NCI-H2227 (cell line): ENCODE data around the gene RGPD3.
"Not testable (repeated sequence)": the region's sequence is repeated elsewhere in the genome, so short reads cannot be mapped to it uniquely, and the experiment has no call there.

Experiments used
- DNase-seq: peaks from one replicate; lab custom pipeline; 2025; ENCODE audit not compliant: unreplicated experiment; lab: John Stamatoyannopoulos, UW

Gene RGPD3

DNA sequence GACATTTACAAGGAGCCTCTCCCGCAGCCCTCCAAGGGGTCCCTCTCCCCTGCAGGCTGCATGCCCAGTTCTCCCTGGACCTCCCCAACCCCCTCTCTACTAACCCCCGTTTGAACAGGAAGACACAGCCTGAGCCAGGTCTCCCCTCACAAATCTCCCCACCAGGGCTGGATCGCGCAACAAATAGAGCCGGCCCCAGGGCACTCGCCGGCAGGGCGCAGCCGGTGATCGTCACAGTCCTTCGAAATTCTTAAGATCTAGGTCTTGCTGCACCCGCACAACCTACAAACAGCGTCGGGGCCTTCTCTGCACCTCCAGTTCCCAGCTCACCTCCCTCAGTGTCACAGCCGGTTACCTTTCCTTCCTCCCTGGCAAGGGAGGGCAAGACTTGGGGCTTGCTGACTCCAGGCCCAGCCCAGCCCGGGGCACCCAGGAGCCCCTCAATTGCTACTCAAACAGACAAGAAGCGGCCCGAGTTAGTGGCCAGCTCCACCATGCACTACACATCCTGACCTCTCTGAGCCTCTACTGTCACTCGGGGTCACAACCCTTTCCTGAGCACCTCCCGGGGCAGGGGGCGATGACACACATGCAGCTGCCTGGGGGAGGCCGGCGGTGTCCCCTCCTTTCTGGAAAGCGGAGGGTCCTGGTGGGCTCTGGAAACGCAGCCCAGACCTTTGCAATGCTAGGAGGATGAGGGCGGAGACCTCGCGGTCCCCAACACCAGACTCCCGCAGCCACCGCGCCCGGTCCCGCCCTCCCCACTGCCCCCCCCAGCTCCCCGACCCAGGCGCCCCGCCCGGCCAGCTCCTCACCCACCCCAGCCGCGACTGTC, 18.6 kb upstream of the RGPD3 start, which contains the start of gene CD8B2:
CD8B2 (plus strand) TSS at position 814 of the 835 bp plus-strand sequence. CDS start 63 bp downstream, outside the sequence.
- DNase-seq, result not testable (repeated sequence)

DNA sequence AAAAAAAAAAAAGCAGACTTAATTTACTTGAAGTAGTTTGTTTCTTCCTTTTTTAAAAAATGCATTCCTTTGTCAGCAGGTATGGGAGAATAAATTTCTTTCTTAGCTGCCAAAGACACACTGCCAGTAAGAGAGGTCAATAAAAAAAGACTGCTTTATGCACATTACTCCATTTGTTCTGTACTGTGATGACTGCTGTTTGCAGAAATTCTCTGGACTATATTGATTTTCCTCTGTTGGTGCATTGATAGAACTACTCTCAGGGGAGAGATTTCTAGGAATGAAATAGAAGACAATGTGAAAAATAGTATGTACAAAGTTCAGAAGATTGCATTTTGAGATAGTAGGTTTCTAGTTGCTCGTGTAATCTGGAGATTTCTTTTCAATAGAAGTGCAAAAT, 11.3 kb upstream of the RGPD3 start:
- not testable (repeated sequence) for DNase-seq

DNA sequence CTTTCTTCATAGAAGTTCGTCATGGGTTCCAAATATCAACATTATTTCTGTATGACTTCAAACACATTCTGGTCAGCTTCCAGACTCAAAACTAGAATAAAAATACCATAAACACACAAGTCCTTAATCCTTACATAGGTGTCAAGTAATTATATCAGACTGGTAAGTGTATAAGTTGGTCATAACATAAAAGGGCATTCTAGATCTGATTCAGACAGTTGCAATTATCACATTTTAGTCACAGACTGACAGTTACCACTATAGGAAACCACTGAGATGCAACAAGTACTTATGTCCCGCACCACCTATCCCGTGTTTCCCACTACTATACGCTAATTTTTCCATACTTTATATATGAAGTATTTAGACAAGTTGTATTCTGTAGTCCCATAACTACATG, 9.4 kb upstream of the RGPD3 start:
- DNase-seq, result not testable (repeated sequence)

DNA sequence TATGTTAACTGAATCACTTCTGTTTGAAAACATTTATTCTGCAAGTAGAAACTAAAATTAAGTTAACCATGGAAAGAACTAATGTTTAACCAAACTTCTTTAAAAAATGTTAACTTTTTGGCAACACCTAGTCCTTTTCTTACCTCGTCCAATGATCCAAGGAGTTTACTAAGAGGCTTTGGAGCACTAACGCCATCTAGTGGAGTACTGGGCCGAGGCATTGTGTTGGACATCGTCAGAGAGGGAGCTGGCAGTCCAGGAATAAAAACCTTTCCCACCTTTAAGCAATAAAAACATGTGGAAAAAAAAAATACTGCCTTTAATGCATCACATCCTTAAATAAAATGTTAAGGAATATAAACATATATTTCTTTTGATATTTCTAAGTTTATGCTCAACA, 2.4 kb upstream of the RGPD3 start:
- not testable (repeated sequence) for DNase-seq

DNA sequence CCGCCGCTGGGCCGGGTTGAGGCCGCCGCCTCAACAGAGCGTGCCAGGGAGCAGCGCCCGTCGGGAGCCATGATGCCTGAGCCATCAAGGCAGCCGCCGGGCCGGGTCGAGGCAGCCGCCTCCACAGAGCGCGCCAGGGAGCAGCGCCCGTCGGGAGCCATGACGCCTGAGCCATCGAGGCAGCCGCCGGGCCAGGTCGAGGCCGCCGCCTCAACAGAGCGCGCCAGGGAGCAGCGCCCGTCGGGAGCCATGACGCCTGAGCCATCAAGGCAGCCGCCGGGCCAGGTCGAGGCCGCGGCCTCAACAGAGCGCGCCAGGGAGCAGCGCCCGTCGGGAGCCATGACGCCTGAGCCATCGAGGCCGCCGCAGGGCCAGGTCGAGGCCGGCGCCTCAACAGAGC, 697 bp downstream of the RGPD3 start:
- not testable (repeated sequence) for DNase-seq

DNA sequence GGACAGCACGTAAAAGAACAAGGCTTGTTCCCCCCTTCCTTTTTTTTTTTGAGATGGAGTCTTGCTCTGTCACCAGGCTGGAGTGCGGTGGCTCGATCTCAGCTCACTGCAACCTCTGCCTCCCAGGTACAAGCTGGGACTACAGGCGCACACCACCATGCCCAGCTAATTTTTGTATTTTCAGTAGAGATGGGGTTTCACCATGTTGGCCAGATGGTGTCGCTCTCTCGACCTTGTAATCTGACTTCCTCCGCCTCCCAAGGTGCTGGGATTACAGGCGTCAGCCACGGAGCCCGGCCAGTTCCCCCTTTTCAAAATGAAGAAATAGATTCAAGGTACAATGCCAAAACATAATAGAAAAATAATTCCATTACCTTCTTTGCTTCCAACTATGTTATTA, 6.3 kb downstream of the RGPD3 start:
- DNase-seq, result not testable (repeated sequence)

DNA sequence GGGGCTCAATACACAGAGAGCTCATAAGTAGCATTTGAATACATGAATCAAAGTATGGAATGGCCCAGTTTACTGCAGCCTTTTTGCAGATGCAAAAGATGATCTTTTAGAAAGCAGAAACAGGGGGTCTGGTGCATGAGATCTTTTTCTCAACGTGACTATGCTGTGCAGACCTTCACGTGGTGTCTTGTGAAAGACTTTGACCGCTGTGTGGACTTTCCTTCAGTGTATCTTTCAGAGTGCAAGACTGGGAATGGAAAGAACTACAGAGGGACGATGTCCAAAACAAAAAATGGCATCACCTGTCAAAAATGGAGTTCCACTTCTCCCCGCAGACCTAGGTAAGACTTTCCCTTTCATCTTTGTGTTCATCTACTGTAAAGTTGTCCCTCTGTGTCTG, 77.5 kb downstream of the RGPD3 start:
- DNase-seq, result not testable (repeated sequence)

DNA sequence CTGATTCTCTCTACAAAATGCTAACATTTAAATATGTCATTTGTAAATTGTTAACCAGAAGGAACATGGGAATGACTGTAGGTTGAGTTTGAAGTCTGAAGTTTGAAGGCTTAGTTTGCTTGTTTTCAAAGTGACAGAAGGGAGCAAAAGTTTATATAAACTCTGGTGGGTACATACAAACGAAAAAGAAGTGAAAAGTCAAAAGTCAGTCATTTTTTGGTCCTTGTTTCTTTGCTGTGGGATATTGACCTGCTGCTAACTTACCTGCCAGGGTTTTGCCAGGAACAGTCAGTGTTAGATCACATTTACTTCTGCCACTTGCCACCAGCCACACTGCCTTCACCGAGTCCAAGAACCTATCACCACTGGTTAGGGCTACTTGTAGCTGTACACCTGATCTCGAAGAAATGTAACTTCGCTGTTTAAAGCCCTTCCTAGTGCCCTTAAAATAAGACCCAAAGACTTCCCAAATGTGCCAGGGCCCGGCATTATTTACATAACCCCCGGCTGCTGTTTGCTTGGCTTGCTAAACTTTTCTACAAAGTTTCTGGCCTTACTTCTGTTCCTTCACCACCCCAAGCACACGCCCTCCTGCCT, 79.3 kb downstream of the RGPD3 start:
- DNase-seq, result not testable (repeated sequence)

DNA sequence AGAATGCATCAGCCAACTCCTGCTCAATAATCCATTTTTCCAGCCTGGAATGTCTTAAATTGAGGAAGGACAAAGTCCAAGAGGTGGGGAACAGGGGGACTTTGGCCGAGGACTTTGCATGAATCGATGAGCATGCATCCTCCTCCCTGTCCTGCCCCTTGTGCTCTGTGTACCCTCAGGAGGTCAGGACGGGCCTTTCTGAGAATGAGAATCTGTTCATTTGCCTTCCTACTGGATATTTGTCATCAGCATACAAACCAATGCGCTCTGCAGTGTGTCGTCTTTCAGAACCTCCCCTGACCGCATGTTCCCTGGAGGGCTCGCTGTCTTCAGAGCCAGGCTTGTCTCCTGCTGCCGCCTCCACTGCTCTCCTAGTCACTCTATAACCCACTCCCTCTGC, 83.7 kb downstream of the RGPD3 start:
- not testable (repeated sequence) for DNase-seq

DNA sequence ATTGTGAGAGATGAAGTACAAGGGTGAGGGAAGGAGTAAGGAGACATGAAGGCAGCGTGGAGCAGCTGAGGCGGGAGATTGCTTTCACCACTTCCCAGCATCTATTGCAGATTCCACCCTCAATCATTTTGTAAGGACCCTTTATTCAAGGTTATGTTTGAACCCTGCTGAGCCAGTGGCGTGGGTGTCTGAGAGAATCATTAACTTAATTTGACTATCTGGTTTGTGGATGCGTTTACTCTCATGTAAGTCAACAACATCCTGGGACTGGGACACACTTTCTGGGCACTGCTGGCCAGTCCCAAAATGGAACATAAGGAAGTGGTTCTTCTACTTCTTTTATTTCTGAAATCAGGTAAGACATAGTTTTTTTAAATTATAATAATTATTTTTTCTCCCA, 86.3 kb downstream of the RGPD3 start:
- DNase-seq, result not testable (repeated sequence)

DNA sequence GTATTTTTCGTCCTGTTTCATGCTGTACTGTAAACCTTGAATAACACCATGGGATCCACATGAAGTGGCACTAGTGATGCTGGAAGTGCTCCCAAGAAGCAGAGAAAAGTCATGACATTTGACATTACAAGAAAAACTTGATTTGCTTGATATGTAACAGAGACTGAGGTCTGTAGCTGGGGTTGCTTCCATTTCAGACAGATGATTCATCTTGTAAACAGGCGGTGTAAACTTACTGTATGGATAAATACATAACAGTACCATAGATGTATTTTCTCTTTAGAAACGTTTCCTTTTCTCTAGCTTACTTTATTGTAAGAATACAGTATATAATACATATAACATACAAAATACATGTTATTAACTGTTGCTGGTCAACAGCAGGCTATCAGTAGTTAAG, 88.6 kb downstream of the RGPD3 start:
- DNase-seq, result not testable (repeated sequence)

DNA sequence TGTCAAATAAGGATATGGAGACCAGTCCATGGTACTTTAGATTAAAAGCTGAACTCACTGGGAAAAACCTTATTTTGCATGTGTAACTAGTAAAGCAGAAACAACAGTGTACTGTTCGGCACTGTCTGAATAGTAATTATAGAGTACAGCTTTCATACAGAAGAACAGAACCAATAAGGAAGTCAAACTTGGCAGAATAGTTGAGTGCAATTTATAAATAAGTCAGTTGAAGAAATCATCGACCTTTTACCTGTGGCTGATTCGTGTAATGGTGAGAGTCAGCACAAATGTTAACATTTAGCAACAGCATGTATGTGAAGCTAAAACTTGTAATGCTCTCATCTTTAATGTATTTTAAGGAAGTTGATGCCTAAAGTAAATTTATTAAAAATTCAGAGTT, 99.0 kb downstream of the RGPD3 start:
- not testable (repeated sequence) for DNase-seq

DNA sequence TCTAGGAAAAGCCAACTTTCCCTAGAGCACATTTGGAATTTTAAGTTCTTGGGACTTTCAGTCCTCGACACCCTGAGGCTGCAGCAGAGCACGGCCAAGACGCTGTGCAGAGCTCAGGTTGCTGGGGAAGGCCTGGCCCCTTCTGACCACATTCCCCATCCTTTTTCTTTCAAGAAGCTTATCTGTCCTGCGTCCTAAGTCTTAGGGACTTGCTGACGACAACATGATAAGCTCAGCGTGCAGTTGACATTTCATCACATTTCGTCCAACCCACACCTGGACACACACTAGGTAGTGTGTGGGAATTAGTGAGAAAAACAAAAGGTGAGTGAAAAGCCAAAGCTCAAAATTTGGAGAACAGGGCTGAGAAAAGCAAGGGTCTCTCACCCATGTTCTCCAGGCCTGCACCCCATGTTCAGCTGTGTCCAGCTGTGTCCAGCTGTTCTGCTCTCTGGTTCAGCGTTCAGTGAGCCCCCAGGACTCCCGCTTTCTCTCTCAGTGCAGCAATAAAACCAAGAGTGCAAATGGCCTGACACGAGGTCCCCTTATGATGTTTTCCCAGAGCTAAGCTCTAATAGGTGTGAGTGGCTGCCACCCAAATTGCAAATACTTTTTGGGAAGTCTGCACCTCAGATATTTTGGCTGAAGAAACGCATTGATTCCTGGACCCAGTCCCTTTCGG, 101.9 kb downstream of the RGPD3 start:
- DNase-seq, result no peak

DNA sequence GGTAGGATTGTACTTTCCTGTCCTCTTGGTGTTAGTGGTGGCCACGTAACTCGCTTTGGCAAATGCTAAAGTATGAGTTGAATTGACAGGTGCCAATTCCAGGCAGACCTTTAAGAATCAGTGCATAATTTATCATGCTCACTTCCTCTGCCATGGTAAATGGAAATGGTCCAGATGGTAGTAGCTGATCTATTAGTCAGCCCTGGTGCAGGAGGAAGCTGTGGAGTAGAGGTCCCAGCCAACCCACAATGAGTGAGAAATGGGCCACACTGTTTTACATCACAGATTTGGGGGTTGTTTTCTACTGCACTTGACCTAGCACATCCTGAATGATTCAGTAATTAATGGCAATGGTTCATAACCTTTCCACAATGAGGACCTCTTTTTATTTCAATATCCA, 104.4 kb downstream of the RGPD3 start:
- DNase-seq, result no peak

DNA sequence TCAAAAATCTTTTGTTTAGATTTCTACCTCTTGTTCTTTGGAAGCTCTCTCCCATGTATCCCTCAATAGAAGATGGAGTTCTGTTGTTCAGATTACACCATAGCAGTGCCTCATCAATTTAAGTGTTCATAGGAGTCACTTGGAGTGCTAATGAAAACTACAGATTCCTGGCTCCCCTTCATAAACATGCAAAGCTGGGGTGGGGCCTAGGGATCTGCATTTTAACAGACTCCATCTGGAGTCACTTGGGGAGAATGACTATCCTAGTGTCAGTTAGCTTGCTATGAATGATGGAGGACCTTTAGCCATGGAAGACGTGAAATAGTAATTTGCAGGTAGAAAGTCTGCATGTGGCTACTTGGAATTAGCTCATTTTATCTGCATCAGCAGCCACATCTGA, 105.4 kb downstream of the RGPD3 start:
- no peak for DNase-seq

DNA sequence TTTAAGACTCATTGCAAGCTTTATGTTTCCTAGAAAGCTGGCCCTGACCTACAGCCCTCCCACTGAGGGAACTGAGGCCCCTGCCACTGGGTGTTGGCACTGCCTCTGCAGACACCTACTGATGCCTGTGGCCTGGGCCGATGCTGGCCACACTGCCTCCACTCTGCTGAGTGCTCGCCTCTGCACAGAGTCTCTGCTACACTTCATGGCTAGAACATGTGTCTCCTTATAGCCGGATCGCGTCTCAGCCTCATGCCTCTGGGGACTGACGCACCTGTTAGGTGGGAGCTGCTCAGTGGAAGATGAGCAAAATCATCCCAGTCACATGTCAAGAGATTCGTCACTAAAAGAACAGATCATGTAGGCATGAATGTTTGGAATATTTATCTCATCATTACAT, 108.7 kb downstream of the RGPD3 start:
- no peak for DNase-seq

DNA sequence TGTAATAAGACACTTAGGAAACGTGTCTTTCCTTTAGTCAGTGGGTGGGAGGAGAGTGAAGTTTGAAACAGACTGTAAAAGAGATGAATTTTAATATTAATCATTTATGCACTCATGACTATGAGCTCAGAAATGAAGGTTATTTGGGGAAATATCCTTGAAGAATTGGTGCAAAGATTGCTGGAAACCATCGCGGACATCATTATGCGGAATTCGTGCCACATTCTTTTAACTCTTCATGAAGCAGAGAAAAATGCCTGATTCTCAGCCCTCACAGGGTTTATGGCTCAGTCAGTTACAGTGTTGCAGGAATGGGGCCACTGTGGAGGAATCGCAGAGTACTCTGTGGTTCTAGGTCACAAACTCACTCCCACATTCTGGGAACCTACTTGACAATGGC, 109.7 kb downstream of the RGPD3 start:
- DNase-seq, result no peak

DNA sequence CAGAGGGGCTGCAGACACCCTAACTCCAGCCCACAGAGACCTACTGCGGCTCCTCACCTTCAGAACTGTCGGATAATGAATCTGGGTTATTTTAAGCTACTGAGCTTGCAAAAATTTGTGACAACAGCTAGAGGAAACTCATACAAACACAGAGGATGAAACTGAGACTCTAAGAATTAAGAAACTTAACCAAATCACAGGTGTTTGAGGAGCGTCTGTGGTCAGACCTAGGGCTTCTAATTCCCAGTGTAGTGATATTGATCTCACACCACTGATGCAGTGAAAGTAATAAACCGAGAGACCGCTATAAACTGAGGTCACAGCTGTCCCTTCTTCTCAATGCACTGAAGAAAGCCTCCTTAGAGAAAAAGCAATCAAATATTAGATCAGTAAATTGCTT, 110.1 kb downstream of the RGPD3 start:
- no peak for DNase-seq

DNA sequence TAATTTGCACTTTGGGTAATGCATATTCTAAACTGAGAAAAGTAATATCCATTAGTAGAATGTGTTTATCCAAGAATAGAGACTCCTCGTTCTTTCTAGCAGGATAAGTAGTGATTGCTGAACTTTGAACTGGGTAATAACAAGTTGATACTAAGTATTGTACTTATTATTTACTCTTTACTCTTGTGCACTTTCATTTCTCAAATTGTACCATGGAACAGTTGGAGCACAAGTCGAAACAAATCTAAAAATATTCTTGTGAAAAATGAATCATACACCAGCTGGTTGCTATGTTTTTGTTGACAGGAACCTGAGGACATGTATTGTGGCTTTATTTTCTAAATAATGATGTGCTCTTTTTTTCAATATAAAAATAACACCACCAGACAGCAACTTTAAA, 111.9 kb downstream of the RGPD3 start:
- DNase-seq, result no peak

DNA sequence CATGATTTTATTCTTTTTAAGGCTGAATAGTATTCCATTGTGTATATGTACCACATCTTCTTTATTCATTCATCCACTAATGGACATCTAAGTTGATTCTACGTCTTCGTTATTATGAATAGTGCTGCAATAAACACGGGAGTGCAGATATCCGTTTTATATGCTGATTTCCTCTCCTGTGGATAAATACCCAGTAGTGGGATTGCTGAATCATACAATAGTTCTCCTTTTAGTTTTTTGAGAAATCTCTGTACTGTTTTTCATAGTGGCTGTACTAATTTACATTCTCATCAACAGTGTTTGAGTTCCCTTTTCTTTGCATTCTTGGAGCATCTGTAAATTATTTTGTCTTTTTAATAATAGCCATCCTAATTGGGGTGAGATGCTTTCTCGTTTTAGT, 114.5 kb downstream of the RGPD3 start:
- no peak for DNase-seq

DNA sequence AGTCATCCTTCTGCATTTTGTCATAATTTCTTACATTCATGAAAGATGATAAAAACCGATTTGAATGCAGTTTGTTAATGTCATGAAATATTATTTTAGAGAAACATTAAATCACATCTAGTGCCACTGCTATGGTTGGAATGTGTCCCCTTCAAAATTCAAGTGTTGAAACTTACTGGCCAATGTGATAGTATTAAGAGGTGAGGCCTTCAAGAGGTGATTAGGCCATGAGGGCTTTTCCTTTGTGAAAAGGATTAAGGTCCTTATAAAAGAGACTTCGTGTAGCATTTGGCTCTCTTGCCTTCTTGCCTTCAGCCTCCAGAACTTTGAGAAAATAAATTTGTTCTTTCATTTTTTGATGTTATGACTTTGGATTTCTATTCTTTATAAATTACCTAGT, 117.2 kb downstream of the RGPD3 start:
- DNase-seq, result no peak

DNA sequence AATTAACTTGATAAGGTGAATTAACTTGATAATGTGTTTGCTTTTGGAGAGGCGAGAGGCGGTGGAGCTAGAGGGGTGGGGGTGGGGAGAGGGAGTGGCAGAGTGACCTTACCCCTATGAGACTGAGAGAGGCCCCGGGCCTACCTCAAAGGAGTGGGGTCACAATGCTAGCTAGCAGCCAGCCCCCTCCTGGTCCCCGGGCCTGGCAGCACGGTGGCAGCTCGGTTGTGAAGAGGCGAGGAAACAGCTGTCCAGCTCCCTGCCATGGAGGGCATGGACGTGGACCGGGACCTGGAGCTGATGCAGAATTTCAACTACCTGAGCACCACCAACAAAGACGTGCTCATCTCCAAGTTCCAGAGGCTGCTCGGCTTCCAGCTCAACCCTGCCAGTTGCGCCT, 123.9 kb downstream of the RGPD3 start:
- no peak for DNase-seq
